ENCODE data around the gene RAB4A. TPM values are rescaled to one million over a fixed set of nuclear protein-coding genes. Genes with fewer than 3 reads are reported as not detected.

The RAB4A gene
- total RNA-seq, 2 experiments from 2014 or later, result 26.7 to 28.7 TPM

DNA sequence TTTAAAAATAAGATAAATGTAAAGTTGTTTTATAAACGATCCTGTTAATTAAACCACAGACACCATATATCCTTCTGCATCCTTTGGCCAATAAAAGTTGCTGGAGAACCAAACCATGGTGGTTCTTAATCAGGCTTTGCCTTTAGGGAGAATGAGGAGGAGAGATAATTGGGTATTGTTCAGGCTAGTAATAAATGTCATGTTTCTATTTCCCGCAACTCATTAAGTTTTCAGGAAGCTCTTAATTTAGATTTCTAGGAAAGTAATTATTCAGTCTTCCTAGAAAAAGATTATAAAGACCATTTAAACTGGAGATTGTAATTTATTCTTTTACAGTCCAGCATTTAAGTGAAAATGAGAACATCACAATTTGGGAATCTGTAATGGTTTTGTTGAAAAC is 34.5 kb downstream of the RAB4A start:
- Mint-ChIP-seq H3K27ac (no peak overlapping the region), H3K36me3 (ENCODE audit: low read depth) (peaks cover 74% of the 10 kb centered on the region), H3K9me3 (no peaks in the 10 kb centered on the region), H3K4me3 (no peak overlapping the region), H3K27me3 (no peaks in the 10 kb centered on the region), H3K4me1 (ENCODE audit: low read depth) (no peaks in the 10 kb centered on the region)
- ATAC-seq (ENCODE audit: poor library complexity) (no peak), DNase-seq (no peak)
- no peak overlapping the region for H3K27ac ChIP-seq (ENCODE audit: low read depth in 1 of 2, low read length in 2 of 2)
- no peaks in the 10 kb centered on the region for H3K27me3 ChIP-seq (ENCODE audit: control insufficient read depth in 1 of 2, insufficient read depth in 2 of 2, low read length in 2 of 2)
- no peaks in the 10 kb centered on the region for H3K9me3 ChIP-seq (ENCODE audit: control insufficient read depth in 1 of 2, insufficient read depth in 1 of 2, low read length in 2 of 2)
- H3K36me3 ChIP-seq (ENCODE audit: insufficient read depth, low read length), result peaks cover 43% of the 10 kb centered on the region
- intact Hi-C loops (cut with DNase I, micrococcal nuclease), result no loop called here
- TF ChIP-seq, protein P1, sequence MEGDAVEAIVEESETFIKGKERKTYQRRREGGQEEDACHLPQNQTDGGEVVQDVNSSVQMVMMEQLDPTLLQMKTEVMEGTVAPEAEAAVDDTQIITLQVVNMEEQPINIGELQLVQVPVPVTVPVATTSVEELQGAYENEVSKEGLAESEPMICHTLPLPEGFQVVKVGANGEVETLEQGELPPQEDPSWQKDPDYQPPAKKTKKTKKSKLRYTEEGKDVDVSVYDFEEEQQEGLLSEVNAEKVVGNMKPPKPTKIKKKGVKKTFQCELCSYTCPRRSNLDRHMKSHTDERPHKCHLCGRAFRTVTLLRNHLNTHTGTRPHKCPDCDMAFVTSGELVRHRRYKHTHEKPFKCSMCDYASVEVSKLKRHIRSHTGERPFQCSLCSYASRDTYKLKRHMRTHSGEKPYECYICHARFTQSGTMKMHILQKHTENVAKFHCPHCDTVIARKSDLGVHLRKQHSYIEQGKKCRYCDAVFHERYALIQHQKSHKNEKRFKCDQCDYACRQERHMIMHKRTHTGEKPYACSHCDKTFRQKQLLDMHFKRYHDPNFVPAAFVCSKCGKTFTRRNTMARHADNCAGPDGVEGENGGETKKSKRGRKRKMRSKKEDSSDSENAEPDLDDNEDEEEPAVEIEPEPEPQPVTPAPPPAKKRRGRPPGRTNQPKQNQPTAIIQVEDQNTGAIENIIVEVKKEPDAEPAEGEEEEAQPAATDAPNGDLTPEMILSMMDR (IDR thresholded peaks at IDR 0.05), result no peak
- no peaks in the 10 kb centered on the region for H3K4me1 ChIP-seq (ENCODE audit: insufficient read depth, low read length)
- CTCF ChIA-PET, result no interaction called here
- POLR2A ChIA-PET, result no interaction called here
- H3K4me3 ChIP-seq (ENCODE audit: low read length), result no peak overlapping the region

DNA sequence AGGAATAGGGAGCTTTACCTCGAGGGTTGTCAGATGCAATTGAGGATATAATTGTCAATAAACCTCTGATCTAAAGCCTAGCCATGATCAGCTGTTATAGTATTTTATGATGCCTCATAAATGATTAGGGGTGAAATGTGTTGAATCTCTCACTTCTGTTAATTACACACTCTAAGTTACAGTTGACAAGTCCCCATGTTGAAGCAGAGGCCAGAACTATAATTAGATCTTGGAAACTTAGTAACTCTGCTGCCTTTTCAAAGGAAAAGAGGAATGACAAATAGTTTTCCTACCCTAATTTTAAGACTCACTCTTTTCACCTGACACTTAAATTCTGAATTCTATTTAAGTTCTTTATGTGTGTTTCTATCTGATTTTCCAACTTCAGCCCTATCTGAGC is 38.2 kb downstream of the RAB4A start:
- Histone ChIP-seq H3K9me3 (ENCODE audit: control insufficient read depth in 1 of 2, insufficient read depth in 1 of 2, low read length in 2 of 2) (no peaks in the 10 kb centered on the region), H3K27ac (ENCODE audit: low read depth in 1 of 2, low read length in 2 of 2) (no peak overlapping the region), H3K36me3 (ENCODE audit: insufficient read depth, low read length) (peaks cover 31% of the 10 kb centered on the region), H3K27me3 (ENCODE audit: control insufficient read depth in 1 of 2, insufficient read depth in 2 of 2, low read length in 2 of 2) (no peaks in the 10 kb centered on the region), H3K4me1 (ENCODE audit: insufficient read depth, low read length) (no peaks in the 10 kb centered on the region), H3K4me3 (ENCODE audit: low read length) (no peak overlapping the region)
- POLR2A ChIA-PET, result interaction anchor here (0.6 kb wide), 1 partner anchor 547 kb away, joined by 3 read pairs; no protein-coding TSS in a partner anchor
- Mint-ChIP-seq H3K27ac (no peak overlapping the region), H3K9me3 (no peaks in the 10 kb centered on the region), H3K27me3 (no peaks in the 10 kb centered on the region), H3K4me1 (ENCODE audit: low read depth) (no peaks in the 10 kb centered on the region), H3K4me3 (no peak overlapping the region), H3K36me3 (ENCODE audit: low read depth) (peaks cover 71% of the 10 kb centered on the region)
- TF ChIP-seq, protein P1 (IDR thresholded peaks at IDR 0.05), result no peak
- CTCF ChIA-PET, result no interaction called here
- intact Hi-C loops (cut with DNase I, micrococcal nuclease), result no loop called here
- ATAC-seq (ENCODE audit: poor library complexity), result no peak
- no peak for DNase-seq

DNA sequence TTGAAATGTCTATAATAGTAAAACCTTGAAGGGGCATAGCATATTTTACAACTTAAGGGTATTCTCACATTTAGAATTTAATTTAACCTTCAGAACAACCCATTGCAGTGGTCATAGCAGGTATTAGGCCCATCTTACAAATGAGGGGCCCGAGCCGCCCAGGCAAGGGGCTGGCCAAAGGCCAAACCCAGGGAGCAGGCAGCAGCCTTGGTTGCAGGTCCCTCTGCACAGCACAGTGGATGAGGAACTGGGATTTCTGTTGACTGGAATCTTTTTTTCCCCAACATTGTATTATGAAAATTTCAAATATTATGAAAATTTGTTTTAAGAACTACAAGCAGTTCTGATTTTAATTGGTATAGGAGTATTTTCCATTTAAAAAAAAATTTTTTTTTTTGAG is 38.8 kb downstream of the RAB4A start:
- ChIA-PET CTCF (no interaction called here), POLR2A (no interaction called here)
- ATAC-seq (ENCODE audit: poor library complexity) (no peak), DNase-seq (no peak)
- intact Hi-C loops (cut with DNase I, micrococcal nuclease), result no loop called here
- no peak overlapping the region for H3K27ac Mint-ChIP-seq
- Histone ChIP-seq H3K27ac (ENCODE audit: low read depth in 1 of 2, low read length in 2 of 2) (no peak overlapping the region), H3K36me3 (ENCODE audit: insufficient read depth, low read length) (peaks cover 26% of the 10 kb centered on the region), H3K4me3 (ENCODE audit: low read length) (no peak overlapping the region), H3K27me3 (ENCODE audit: control insufficient read depth in 1 of 2, insufficient read depth in 2 of 2, low read length in 2 of 2) (no peaks in the 10 kb centered on the region), H3K4me1 (ENCODE audit: insufficient read depth, low read length) (no peaks in the 10 kb centered on the region), H3K9me3 (ENCODE audit: control insufficient read depth in 1 of 2, insufficient read depth in 1 of 2, low read length in 2 of 2) (no peaks in the 10 kb centered on the region)
- TF ChIP-seq, protein P1 (IDR thresholded peaks at IDR 0.05), result no peak
- no peaks in the 10 kb centered on the region for H3K4me1 Mint-ChIP-seq (ENCODE audit: low read depth)
- H3K9me3 Mint-ChIP-seq, result no peaks in the 10 kb centered on the region
- peaks cover 65% of the 10 kb centered on the region for H3K36me3 Mint-ChIP-seq (ENCODE audit: low read depth)
- H3K4me3 Mint-ChIP-seq, result no peak overlapping the region
- H3K27me3 Mint-ChIP-seq, result no peaks in the 10 kb centered on the region
